NCI-H1105 (cell line): ENCODE results near the gene ECM1.

Source experiments
- DNase-seq: peaks from one replicate; lab custom pipeline; 2025; lab: John Stamatoyannopoulos, UW

Gene ECM1

GRCh38 chr1:150558761-150559655 lies 51.1 kb downstream of the ECM1 start:
- DNase-seq, result no peak

- DNase-seq, result no peak
Observed at GRCh38 chr1:150559656-150560010, 51.7 kb downstream of the ECM1 start.

- peak; percentile 21 for DNase-seq
Observed at GRCh38 chr1:150560011-150560438, 52.1 kb downstream of the ECM1 start.

DNA sequence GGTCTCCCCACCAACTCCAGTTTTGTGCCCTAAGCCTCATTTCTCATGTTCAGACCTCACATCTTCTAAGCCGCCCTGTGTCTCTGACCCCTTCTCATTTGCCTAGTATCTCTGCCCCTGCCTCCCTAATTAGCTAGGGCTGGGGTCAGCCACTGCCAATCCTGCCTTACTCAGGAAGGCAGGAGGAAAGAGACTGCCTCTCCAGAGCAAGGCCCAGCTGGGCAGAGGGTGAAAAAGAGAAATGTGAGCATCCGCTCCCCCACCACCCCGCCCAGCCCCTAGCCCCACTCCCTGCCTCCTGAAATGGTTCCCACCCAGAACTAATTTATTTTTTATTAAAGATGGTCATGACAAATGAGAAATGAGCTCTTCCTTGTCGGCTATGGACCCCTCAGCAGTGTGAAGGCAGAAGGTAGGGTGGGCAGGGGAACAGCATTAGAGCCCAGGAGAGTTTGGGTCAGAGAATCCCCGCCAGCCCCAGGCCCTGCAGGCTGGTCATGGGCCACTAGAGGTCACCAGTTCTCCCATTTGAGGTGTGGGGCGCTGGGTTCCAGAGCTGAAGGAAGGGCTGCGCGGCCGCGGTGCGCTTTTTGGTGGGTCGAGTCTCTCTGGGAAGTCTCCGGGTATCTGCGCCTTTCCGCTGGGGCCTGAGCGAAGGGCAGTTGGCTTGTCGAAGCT lies 52.8 kb downstream of the ECM1 start:
- peak; percentile 72 for DNase-seq

- DNase-seq, result peak; percentile 65
Observed at GRCh38 chr1:150561254-150561973, 53.5 kb downstream of the ECM1 start.

DNA sequence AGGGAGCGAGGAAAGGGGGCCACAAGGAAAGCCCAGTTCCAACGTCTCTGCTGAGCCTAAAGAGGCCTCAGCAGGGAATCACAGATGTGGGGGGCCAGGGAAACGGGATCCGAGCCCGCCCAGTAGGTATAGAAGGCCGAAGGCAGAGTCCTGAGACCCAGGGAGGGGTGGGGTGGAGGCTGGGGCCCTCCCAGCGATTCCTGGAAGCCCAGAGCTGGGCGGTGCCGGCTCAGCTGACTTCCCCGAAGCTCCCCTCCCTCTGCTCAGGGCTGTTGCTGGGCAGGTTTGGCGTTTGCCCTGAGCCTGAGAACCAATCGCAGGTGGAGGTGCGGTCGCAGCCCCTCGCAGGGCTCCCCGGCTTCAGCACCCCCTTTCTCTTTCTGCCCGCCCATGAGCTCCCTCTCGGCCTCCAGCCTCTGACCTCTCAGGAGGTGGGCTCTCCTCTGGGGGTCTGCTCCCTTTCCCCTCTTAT lies 54.1 kb downstream of the ECM1 start:
- DNase-seq, result peak; percentile 70

- no peak for DNase-seq
Observed at GRCh38 chr1:150562446-150563339, 54.8 kb downstream of the ECM1 start.
